Activated CD8-positive, alpha-beta memory T cell treated with anti-CD3 and anti-CD28 coated beads for 1 hour (primary cell): ENCODE results near the gene C5orf58.
A peak's percentile ranks its signal among the peaks of the same experiment; 100 is the strongest.

Experiments
- DNase-seq, 2 donors: peaks; one replicate each; pipeline ENCODE4 v3.0.0-alpha.2; 2020; ENCODE audit warnings: low read depth in 1 of 2; ENCODE audit errors: extremely low read depth in 1 of 2

Gene C5orf58

GRCh38 chr5:170278611-170279458 is 46.0 kb downstream of the C5orf58 start:
- peak; percentile 67 to 80 for DNase-seq

- DNase-seq: no peak
These were observed 46.7 kb downstream of the C5orf58 start for GRCh38 chr5:170279459-170279817.

GRCh38 chr5:170280011-170280493 is 47.3 kb downstream of the C5orf58 start:
- no peak for DNase-seq

GRCh38 chr5:170283296-170283695 is 50.5 kb downstream of the C5orf58 start:
- no peak for DNase-seq

GRCh38 chr5:170284231-170284630 is 51.4 kb downstream of the C5orf58 start:
- DNase-seq: no peak

- DNase-seq: no peak
These were observed 52.4 kb downstream of the C5orf58 start for GRCh38 chr5:170285181-170285580.

- DNase-seq: no peak
These were observed 53.7 kb downstream of the C5orf58 start for GRCh38 chr5:170286386-170286925.

- no peak for DNase-seq
These were observed 54.7 kb downstream of the C5orf58 start for GRCh38 chr5:170287532-170287931.

- DNase-seq: no peak
These were observed 55.4 kb downstream of the C5orf58 start for GRCh38 chr5:170288151-170288550.

GRCh38 chr5:170288551-170288950 is 55.8 kb downstream of the C5orf58 start:
- DNase-seq: no peak

- DNase-seq: no peak
These were observed 56.3 kb downstream of the C5orf58 start for GRCh38 chr5:170289121-170289520.

- no peak for DNase-seq
These were observed 57.0 kb downstream of the C5orf58 start for GRCh38 chr5:170289764-170290163.

- DNase-seq: no peak
These were observed 57.7 kb downstream of the C5orf58 start for GRCh38 chr5:170290498-170290897.

- DNase-seq: no peak
These were observed 59.7 kb downstream of the C5orf58 start for GRCh38 chr5:170292179-170293104.

GRCh38 chr5:170293273-170293672 is 60.5 kb downstream of the C5orf58 start:
- DNase-seq: peak in 1 of 2 donors; percentile 45

- DNase-seq: no peak
These were observed 61.3 kb downstream of the C5orf58 start for GRCh38 chr5:170294057-170294456.

- no peak for DNase-seq
These were observed 61.8 kb downstream of the C5orf58 start for GRCh38 chr5:170294556-170294955.
